ENCODE data around the gene TMEM131L.
"Not testable (repeated sequence)": the region's sequence is repeated elsewhere in the genome, so short reads cannot be mapped to it uniquely, and the experiment has no call there.

The TMEM131L gene

GRCh38 chr4:153533387-153533786 lies 67.2 kb downstream of the TMEM131L start:
- in situ Hi-C loops (cut with MboI; ENCODE audit: low pct_unique_long_range_greater_than_20kb, low sequenced_read_pairs): no loop called here
- DNase-seq: no peak

- in situ Hi-C loops (cut with MboI; ENCODE audit: low pct_unique_long_range_greater_than_20kb, low sequenced_read_pairs): no loop called here
Observed at GRCh38 chr4:153534792-153535629, 68.9 kb downstream of the TMEM131L start.

GRCh38 chr4:153535772-153536513 lies 69.8 kb downstream of the TMEM131L start:
- in situ Hi-C loops (cut with MboI; ENCODE audit: low pct_unique_long_range_greater_than_20kb, low sequenced_read_pairs): no loop called here
- no peak for DNase-seq

More at GRCh38 chr4:153534792-153535629, 68.9 kb downstream of the TMEM131L start:
- no peak for DNase-seq

- DNase-seq: no peak
- in situ Hi-C loops (cut with MboI; ENCODE audit: low pct_unique_long_range_greater_than_20kb, low sequenced_read_pairs): no loop called here
Observed at GRCh38 chr4:153537493-153537960, 71.4 kb downstream of the TMEM131L start.

GRCh38 chr4:153538487-153539357 lies 72.6 kb downstream of the TMEM131L start:
- in situ Hi-C loops (cut with MboI; ENCODE audit: low pct_unique_long_range_greater_than_20kb, low sequenced_read_pairs): no loop called here
- no peak for DNase-seq

GRCh38 chr4:153539422-153539821 lies 73.3 kb downstream of the TMEM131L start:
- no peak for DNase-seq
- in situ Hi-C loops (cut with MboI; ENCODE audit: low pct_unique_long_range_greater_than_20kb, low sequenced_read_pairs): no loop called here

GRCh38 chr4:153541456-153542096 lies 75.4 kb downstream of the TMEM131L start:
- DNase-seq: no peak
- in situ Hi-C loops (cut with MboI; ENCODE audit: low pct_unique_long_range_greater_than_20kb, low sequenced_read_pairs): no loop called here

- in situ Hi-C loops (cut with MboI; ENCODE audit: low pct_unique_long_range_greater_than_20kb, low sequenced_read_pairs): no loop called here
- no peak for DNase-seq
Observed at GRCh38 chr4:153542131-153542530, 76.0 kb downstream of the TMEM131L start.

GRCh38 chr4:153542834-153543233 lies 76.7 kb downstream of the TMEM131L start:
- DNase-seq: no peak
- in situ Hi-C loops (cut with MboI; ENCODE audit: low pct_unique_long_range_greater_than_20kb, low sequenced_read_pairs): no loop called here

- in situ Hi-C loops (cut with MboI; ENCODE audit: low pct_unique_long_range_greater_than_20kb, low sequenced_read_pairs): no loop called here
- DNase-seq: no peak
Observed at GRCh38 chr4:153543351-153543750, 77.2 kb downstream of the TMEM131L start.

- DNase-seq: no peak
- in situ Hi-C loops (cut with MboI; ENCODE audit: low pct_unique_long_range_greater_than_20kb, low sequenced_read_pairs): no loop called here
Observed at GRCh38 chr4:153545822-153546221, 79.7 kb downstream of the TMEM131L start.

- in situ Hi-C loops (cut with MboI; ENCODE audit: low pct_unique_long_range_greater_than_20kb, low sequenced_read_pairs): no loop called here
- DNase-seq: no peak
Observed at GRCh38 chr4:153546280-153546679, 80.1 kb downstream of the TMEM131L start.

- DNase-seq: no peak
- in situ Hi-C loops (cut with MboI; ENCODE audit: low pct_unique_long_range_greater_than_20kb, low sequenced_read_pairs): no loop called here
Observed at GRCh38 chr4:153547520-153547919, 81.4 kb downstream of the TMEM131L start.

GRCh38 chr4:153548907-153549306 lies 82.7 kb downstream of the TMEM131L start:
- DNase-seq; in situ Hi-C loops (cut with MboI; ENCODE audit: low pct_unique_long_range_greater_than_20kb, low sequenced_read_pairs): not testable (repeated sequence)

- in situ Hi-C loops (cut with MboI; ENCODE audit: low pct_unique_long_range_greater_than_20kb, low sequenced_read_pairs): no loop called here
Observed at GRCh38 chr4:153549405-153549804, 83.2 kb downstream of the TMEM131L start.

GRCh38 chr4:153553155-153553818 lies 87.1 kb downstream of the TMEM131L start:
- in situ Hi-C loops (cut with MboI; ENCODE audit: low pct_unique_long_range_greater_than_20kb, low sequenced_read_pairs): no loop called here
- DNase-seq: no peak

More at GRCh38 chr4:153549405-153549804, 83.2 kb downstream of the TMEM131L start:
- no peak for DNase-seq

- in situ Hi-C loops (cut with MboI; ENCODE audit: low pct_unique_long_range_greater_than_20kb, low sequenced_read_pairs): no loop called here
- DNase-seq: no peak
Observed at GRCh38 chr4:153553819-153554170, 87.6 kb downstream of the TMEM131L start.

GRCh38 chr4:153555730-153556434 lies 89.7 kb downstream of the TMEM131L start:
- in situ Hi-C loops (cut with MboI; ENCODE audit: low pct_unique_long_range_greater_than_20kb, low sequenced_read_pairs): no loop called here
- DNase-seq: no peak

All from KBM-7 (cell line).